Epithelial cell of proximal tubule (primary cell): Measurements from ENCODE around the gene FANCD2. TPM values are rescaled to one million over a fixed set of nuclear protein-coding genes. Genes with fewer than 3 reads are reported as not detected.
A peak's percentile ranks its signal among the peaks of the same experiment; 100 is the strongest.
"Not testable (repeated sequence)": the region's sequence is repeated elsewhere in the genome, so short reads cannot be mapped to it uniquely, and the experiment has no call there.

Source experiments
- DNase-seq: peaks from one replicate; pipeline ENCODE4 v3.0.0-alpha.2; 2011; ENCODE audit warnings: low read depth
- H3K4me3 ChIP-seq: 2 replicates; pipeline ENCODE4 v1.5.1; 2011; ENCODE audit warnings: low read depth, mild to moderate bottlenecking, low read length
- total RNA-seq: library from RNA; depleted of rRNA; stranded (reverse); fragments of >200 nt; gene quantifications from 2 replicates; pipeline ENCODE4 v1.2.3, GENCODE V29; 2015
- TF ChIP-seq, protein P1 (sequence below): conservative IDR thresholded peaks from 2 replicates; pipeline ENCODE4 v1.5.1; 2012; ENCODE audit warnings: low read depth, mild to moderate bottlenecking, low read length

The FANCD2 gene
- total RNA-seq, 1 donor from 2014 or later: 25.9 TPM

- H3K4me3 ChIP-seq: no peak overlapping the region
- DNase-seq: peak; percentile 75
- TF ChIP-seq, protein P1, sequence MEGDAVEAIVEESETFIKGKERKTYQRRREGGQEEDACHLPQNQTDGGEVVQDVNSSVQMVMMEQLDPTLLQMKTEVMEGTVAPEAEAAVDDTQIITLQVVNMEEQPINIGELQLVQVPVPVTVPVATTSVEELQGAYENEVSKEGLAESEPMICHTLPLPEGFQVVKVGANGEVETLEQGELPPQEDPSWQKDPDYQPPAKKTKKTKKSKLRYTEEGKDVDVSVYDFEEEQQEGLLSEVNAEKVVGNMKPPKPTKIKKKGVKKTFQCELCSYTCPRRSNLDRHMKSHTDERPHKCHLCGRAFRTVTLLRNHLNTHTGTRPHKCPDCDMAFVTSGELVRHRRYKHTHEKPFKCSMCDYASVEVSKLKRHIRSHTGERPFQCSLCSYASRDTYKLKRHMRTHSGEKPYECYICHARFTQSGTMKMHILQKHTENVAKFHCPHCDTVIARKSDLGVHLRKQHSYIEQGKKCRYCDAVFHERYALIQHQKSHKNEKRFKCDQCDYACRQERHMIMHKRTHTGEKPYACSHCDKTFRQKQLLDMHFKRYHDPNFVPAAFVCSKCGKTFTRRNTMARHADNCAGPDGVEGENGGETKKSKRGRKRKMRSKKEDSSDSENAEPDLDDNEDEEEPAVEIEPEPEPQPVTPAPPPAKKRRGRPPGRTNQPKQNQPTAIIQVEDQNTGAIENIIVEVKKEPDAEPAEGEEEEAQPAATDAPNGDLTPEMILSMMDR: no peak
Observed at GRCh38 chr3:10015461-10015904, 10.8 kb upstream of the FANCD2 start.

GRCh38 chr3:10017636-10018292 lies 8.5 kb upstream of the FANCD2 start:
- peak; percentile 31 for DNase-seq
- TF ChIP-seq, protein P1: no peak
- no peak overlapping the region for H3K4me3 ChIP-seq

GRCh38 chr3:10018806-10019205 lies 7.4 kb upstream of the FANCD2 start:
- H3K4me3 ChIP-seq, DNase-seq: not testable (repeated sequence)

- no peak overlapping the region for H3K4me3 ChIP-seq
- TF ChIP-seq, protein P1: no peak
- no peak for DNase-seq
Observed at GRCh38 chr3:10019326-10019725, 6.9 kb upstream of the FANCD2 start.

DNA sequence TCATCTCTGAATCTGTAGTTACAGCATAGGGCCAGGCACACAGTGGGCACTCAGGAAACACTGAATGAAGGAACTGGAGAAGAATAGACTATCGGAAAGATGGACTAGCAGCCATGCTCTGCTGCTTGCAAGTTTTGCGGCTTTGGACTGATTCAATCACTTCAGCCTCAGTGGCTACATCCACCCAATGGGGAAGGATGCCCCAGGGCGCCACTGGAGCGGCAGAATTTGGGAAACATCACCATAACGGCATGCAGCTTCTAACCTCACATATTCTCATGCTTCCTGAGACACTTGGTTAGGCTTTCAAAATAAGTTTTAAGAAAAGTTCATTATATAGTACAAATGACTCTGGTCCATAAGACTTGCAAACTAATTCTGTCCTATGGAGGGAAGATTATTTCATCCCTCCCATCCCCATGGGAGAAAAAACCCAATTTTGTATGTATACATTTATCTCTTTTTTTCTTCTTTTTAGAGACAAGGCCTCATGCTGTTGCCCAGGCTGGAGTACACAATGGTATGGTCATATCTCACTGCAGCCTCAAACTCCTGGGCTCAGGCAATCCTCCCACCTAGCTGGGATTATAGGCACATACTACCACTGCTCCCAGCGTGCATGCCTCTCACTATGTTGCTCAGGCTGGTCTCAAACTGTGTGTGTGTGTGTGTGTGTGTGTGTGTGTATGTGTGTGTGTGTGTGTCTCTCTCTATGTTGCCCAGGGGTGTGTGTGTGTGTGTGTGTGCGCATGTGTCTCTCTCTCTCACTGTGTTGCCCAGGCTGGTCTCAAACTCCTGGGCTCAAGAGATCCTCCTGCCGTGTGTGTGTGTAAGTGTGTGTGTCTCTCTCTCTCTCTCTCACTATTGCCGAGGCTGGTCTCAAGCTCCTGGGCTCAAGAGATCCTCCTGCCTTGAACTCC lies 4.1 kb upstream of the FANCD2 start:
- DNase-seq: no peak
- H3K4me3 ChIP-seq: no peak overlapping the region
- TF ChIP-seq, protein P1: no peak

- H3K4me3 ChIP-seq: no peak overlapping the region
- DNase-seq: peak; percentile 51
- TF ChIP-seq, protein P1: no peak
Observed at GRCh38 chr3:10023587-10024310, 2.5 kb upstream of the FANCD2 start.
